HEK293 (cell line): ENCODE data around the gene DND1.
A peak's percentile ranks its signal among the peaks of the same experiment; 100 is the strongest.

ENCODE experiments used
- GLI4 ChIP-seq: fragments of 450-650 bp; formaldehyde crosslinking; IDR thresholded peaks from 2 replicates; pipeline ENCODE4 v1.5.1; 2016; ENCODE audit warnings: missing biosample characterization, missing genetic modification characterization
- GLIS1 ChIP-seq: fragments of 450-650 bp; formaldehyde crosslinking; IDR thresholded peaks from 2 replicates; pipeline ENCODE4 v1.5.1; 2016; ENCODE audit warnings: missing biosample characterization, missing genetic modification characterization
- HOXC10 ChIP-seq: sonication (generic); formaldehyde crosslinking; IDR thresholded peaks from 2 replicates; pipeline ENCODE4 v1.8.1; 2023; ENCODE audit warnings: mild to moderate bottlenecking, missing genetic modification reagents
- KLF16 ChIP-seq: fragments of 450-650 bp; formaldehyde crosslinking; IDR thresholded peaks from 2 replicates; pipeline ENCODE4 v1.5.1; 2017; ENCODE audit warnings: missing biosample characterization, missing genetic modification characterization
- MEIS1 ChIP-seq: sonication (generic); formaldehyde crosslinking; IDR thresholded peaks from 2 replicates; pipeline ENCODE4 v1.8.1; 2022; ENCODE audit warnings: missing genetic modification reagents, mild to moderate bottlenecking, borderline replicate concordance
- MZF1 ChIP-seq: fragments of 450-650 bp; formaldehyde crosslinking; IDR thresholded peaks from 2 replicates; pipeline ENCODE4 v1.5.1; 2017; ENCODE audit warnings: missing biosample characterization, missing genetic modification characterization, borderline replicate concordance
- SCRT2 ChIP-seq: fragments of 450-650 bp; formaldehyde crosslinking; IDR thresholded peaks from 2 replicates; pipeline ENCODE4 v1.5.1; 2016; ENCODE audit warnings: missing biosample characterization, missing genetic modification characterization
- SETDB1 ChIP-seq: IDR thresholded peaks from one replicate; pipeline ENCODE4 v1.6.1; 2017; ENCODE audit warnings: mild to moderate bottlenecking, low read length, moderate library complexity, mixed read lengths; ENCODE audit not compliant: insufficient read length
- SP7 ChIP-seq: fragments of 450-650 bp; formaldehyde crosslinking; IDR thresholded peaks from 2 replicates; pipeline ENCODE4 v1.5.1; 2016; ENCODE audit warnings: missing biosample characterization, missing genetic modification characterization
- TCF7L2 ChIP-seq: IDR thresholded peaks from 2 replicates; pipeline ENCODE4 v1.6.1; 2011; ENCODE audit warnings: low read depth, mild to moderate bottlenecking, inconsistent platforms, low read length, moderate library complexity, borderline replicate concordance
- ZFP69B ChIP-seq: fragments of 450-650 bp; formaldehyde crosslinking; IDR thresholded peaks from 2 replicates; pipeline ENCODE4 v1.5.1; 2016; ENCODE audit warnings: missing biosample characterization, missing genetic modification characterization
- ZNF114 ChIP-seq: fragments of 450-650 bp; formaldehyde crosslinking; IDR thresholded peaks from 2 replicates; pipeline ENCODE4 v1.5.0; 2017; ENCODE audit warnings: missing biosample characterization, missing genetic modification characterization
- ZNF133 ChIP-seq: fragments of 450-650 bp; formaldehyde crosslinking; IDR thresholded peaks from 2 replicates; pipeline ENCODE4 v1.5.1; 2016; ENCODE audit warnings: missing biosample characterization, missing genetic modification characterization
- ZNF16 ChIP-seq: fragments of 450-650 bp; formaldehyde crosslinking; IDR thresholded peaks from 2 replicates; pipeline ENCODE4 v1.5.1; 2016; ENCODE audit warnings: low read depth, missing biosample characterization, missing genetic modification characterization
- ZNF211 ChIP-seq: fragments of 450-650 bp; formaldehyde crosslinking; IDR thresholded peaks from 2 replicates; pipeline ENCODE4 v1.5.1; 2016; ENCODE audit warnings: low read depth, missing biosample characterization, missing genetic modification characterization
- ZNF214 ChIP-seq: fragments of 450-650 bp; formaldehyde crosslinking; IDR thresholded peaks from 2 replicates; pipeline ENCODE4 v1.5.1; 2017; ENCODE audit warnings: missing biosample characterization, mild to moderate bottlenecking, missing genetic modification characterization, borderline replicate concordance
- ZNF221 ChIP-seq: fragments of 450-650 bp; formaldehyde crosslinking; IDR thresholded peaks from 2 replicates; pipeline ENCODE4 v1.5.1; 2017; ENCODE audit warnings: missing biosample characterization, missing genetic modification characterization, borderline replicate concordance
- ZNF324 ChIP-seq: fragments of 450-650 bp; formaldehyde crosslinking; IDR thresholded peaks from 2 replicates; pipeline ENCODE4 v1.5.1; 2016; ENCODE audit warnings: missing biosample characterization, missing genetic modification characterization
- ZNF341 ChIP-seq: fragments of 450-650 bp; formaldehyde crosslinking; IDR thresholded peaks from 2 replicates; pipeline ENCODE4; 2016; ENCODE audit warnings: low read depth, missing biosample characterization, missing genetic modification characterization
- ZNF354C ChIP-seq: fragments of 450-650 bp; formaldehyde crosslinking; IDR thresholded peaks from 2 replicates; pipeline ENCODE4 v1.5.1; 2016; ENCODE audit warnings: missing biosample characterization, missing genetic modification characterization, low read depth, borderline replicate concordance
- ZNF366 ChIP-seq: fragments of 450-650 bp; formaldehyde crosslinking; conservative IDR thresholded peaks from 2 replicates; pipeline ENCODE4 v1.5.1; 2016; ENCODE audit warnings: missing biosample characterization, missing genetic modification characterization
- ZNF391 ChIP-seq: fragments of 450-650 bp; formaldehyde crosslinking; IDR thresholded peaks from 2 replicates; pipeline ENCODE4 v1.5.1; 2016; ENCODE audit warnings: low read depth, missing biosample characterization, missing genetic modification characterization, borderline replicate concordance
- ZNF423 ChIP-seq: fragments of 450-650 bp; formaldehyde crosslinking; IDR thresholded peaks from 2 replicates; pipeline ENCODE4 v1.5.1; 2016; ENCODE audit warnings: missing biosample characterization, missing genetic modification characterization
- ZNF433 ChIP-seq: fragments of 450-650 bp; formaldehyde crosslinking; IDR thresholded peaks from 2 replicates; pipeline ENCODE4 v1.5.1; 2016; ENCODE audit warnings: missing biosample characterization, missing genetic modification characterization, low read depth
- ZNF549 ChIP-seq: fragments of 450-650 bp; IDR thresholded peaks from 2 replicates; pipeline ENCODE4 v1.5.1; 2018; ENCODE audit warnings: missing biosample characterization, missing genetic modification characterization, mild to moderate bottlenecking, inconsistent platforms, moderate library complexity
- ZNF596 ChIP-seq: fragments of 450-650 bp; IDR thresholded peaks from 2 replicates; pipeline ENCODE4 v1.5.0; 2018; ENCODE audit warnings: missing biosample characterization, mild to moderate bottlenecking, missing genetic modification characterization, moderate library complexity
- ZNF664 ChIP-seq: fragments of 450-650 bp; formaldehyde crosslinking; IDR thresholded peaks from 2 replicates; pipeline ENCODE4 v1.5.1; 2016; ENCODE audit warnings: missing biosample characterization, missing genetic modification characterization
- ZNF777 ChIP-seq: fragments of 450-650 bp; formaldehyde crosslinking; IDR thresholded peaks from 2 replicates; pipeline ENCODE4 v1.5.1; 2017; ENCODE audit warnings: missing biosample characterization, missing genetic modification characterization, borderline replicate concordance
- TF ChIP-seq, protein P1 (sequence below): fragments of 450-650 bp; formaldehyde crosslinking; IDR thresholded peaks from 2 replicates; pipeline ENCODE4 v1.5.1; 2016; ENCODE audit warnings: missing biosample characterization, missing genetic modification characterization
- TF ChIP-seq, protein P2 (sequence below): fragments of 450-650 bp; formaldehyde crosslinking; IDR thresholded peaks from 2 replicates; pipeline ENCODE4 v1.5.1; 2017; ENCODE audit warnings: missing biosample characterization, missing genetic modification characterization
- TF ChIP-seq, protein P3 (sequence below): fragments of 450-650 bp; formaldehyde crosslinking; IDR thresholded peaks from 2 replicates; pipeline ENCODE4 v1.5.1; 2016; ENCODE audit warnings: missing biosample characterization, missing genetic modification characterization, low read depth

The DND1 gene

DNA sequence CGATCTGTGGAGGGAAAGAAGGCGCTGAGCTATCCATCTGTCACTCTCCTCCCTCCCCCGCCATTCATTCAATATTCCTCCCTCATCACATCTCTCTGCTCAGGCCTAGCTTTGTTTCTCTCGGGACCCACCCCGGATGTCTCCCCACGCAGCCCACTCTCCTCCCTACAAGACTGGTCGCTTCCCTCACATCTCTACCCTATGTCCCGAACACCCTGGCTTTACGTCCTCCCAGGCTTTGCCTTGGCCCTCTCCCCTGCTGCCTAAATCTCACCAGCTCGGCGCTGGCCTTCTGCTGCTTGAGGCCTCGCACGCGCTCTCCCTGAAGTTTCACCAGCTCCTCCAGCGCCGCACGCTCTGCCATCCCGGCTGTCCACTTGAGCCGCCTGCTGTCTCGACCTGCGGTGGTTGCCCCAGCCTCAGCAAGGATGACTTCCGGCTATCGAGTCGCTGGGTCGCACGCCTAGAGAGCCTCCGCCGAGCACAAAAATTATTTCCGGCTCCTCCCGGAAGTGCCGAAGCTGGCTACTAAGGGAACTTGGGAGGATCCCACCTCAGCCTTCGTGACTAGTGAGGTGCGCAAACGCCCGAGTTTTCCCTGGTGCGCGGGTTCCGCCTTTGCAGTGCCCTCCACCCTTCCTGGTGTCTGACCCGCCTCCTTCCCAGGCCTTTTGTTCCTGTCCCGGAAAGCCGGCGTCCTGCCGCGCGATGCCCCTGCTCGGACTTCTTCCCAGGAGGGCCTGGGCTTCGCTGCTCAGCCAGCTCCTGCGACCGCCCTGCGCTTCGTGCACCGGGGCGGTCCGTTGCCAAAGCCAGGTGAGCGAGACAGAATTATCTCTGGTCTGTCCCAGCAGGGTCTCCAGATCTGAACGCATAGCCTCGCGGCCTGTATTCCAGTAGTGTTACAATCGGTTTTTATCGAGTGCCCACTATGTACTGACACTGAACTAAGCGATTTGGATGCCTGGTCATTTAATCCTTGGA lies 17.9 kb upstream of the DND1 start, which contains the start of the genes HARS1 and HARS2 (continued):
- TF ChIP-seq ZFP69B (tag by site-specific recombination) (peak; percentile 81), MZF1 (tag by site-specific recombination) (no peak), GLIS1 (tag by site-specific recombination) (0 out of 2 replicates have a peak, but pooled peaks have one; percentile 36), ZNF366 (tag by site-specific recombination) (peak; percentile 76; the same call in 1 of the 2 replicates), HOXC10 (CRISPR knock-in tag) (no peak), ZNF324 (tag by site-specific recombination) (peak; percentile 70), ZNF391 (tag by site-specific recombination) (peak; percentile 76; the same call in 1 of the 2 replicates), GLI4 (peak; percentile 86; the same call in 1 of the 2 replicates), MEIS1 (CRISPR knock-in tag) (no peak), SP7 (peak; percentile 83), ZNF664 (tag by site-specific recombination) (0 out of 2 replicates have a peak, but pooled peaks have one; percentile 22), ZNF423 (no peak), SCRT2 (tag by site-specific recombination) (no peak), ZNF133 (tag by site-specific recombination) (no peak), ZNF433 (tag by site-specific recombination) (no peak), TCF7L2 (no peak), ZNF354C (tag by site-specific recombination) (no peak), SETDB1 (no peak), ZNF114 (no peak), ZNF596 (tag by site-specific recombination) (no peak), ZNF211 (no peak), ZNF777 (no peak), ZNF549 (tag by site-specific recombination) (no peak), ZNF221 (tag by site-specific recombination) (no peak), KLF16 (peak; percentile 82), ZNF16 (tag by site-specific recombination) (no peak), ZNF341 (tag by site-specific recombination) (peak; percentile 67), ZNF214 (tag by site-specific recombination) (no peak)
- TF ChIP-seq, protein P1, sequence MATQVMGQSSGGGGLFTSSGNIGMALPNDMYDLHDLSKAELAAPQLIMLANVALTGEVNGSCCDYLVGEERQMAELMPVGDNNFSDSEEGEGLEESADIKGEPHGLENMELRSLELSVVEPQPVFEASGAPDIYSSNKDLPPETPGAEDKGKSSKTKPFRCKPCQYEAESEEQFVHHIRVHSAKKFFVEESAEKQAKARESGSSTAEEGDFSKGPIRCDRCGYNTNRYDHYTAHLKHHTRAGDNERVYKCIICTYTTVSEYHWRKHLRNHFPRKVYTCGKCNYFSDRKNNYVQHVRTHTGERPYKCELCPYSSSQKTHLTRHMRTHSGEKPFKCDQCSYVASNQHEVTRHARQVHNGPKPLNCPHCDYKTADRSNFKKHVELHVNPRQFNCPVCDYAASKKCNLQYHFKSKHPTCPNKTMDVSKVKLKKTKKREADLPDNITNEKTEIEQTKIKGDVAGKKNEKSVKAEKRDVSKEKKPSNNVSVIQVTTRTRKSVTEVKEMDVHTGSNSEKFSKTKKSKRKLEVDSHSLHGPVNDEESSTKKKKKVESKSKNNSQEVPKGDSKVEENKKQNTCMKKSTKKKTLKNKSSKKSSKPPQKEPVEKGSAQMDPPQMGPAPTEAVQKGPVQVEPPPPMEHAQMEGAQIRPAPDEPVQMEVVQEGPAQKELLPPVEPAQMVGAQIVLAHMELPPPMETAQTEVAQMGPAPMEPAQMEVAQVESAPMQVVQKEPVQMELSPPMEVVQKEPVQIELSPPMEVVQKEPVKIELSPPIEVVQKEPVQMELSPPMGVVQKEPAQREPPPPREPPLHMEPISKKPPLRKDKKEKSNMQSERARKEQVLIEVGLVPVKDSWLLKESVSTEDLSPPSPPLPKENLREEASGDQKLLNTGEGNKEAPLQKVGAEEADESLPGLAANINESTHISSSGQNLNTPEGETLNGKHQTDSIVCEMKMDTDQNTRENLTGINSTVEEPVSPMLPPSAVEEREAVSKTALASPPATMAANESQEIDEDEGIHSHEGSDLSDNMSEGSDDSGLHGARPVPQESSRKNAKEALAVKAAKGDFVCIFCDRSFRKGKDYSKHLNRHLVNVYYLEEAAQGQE (tag by site-specific recombination) = peak; percentile 82
- TF ChIP-seq, protein P2, sequence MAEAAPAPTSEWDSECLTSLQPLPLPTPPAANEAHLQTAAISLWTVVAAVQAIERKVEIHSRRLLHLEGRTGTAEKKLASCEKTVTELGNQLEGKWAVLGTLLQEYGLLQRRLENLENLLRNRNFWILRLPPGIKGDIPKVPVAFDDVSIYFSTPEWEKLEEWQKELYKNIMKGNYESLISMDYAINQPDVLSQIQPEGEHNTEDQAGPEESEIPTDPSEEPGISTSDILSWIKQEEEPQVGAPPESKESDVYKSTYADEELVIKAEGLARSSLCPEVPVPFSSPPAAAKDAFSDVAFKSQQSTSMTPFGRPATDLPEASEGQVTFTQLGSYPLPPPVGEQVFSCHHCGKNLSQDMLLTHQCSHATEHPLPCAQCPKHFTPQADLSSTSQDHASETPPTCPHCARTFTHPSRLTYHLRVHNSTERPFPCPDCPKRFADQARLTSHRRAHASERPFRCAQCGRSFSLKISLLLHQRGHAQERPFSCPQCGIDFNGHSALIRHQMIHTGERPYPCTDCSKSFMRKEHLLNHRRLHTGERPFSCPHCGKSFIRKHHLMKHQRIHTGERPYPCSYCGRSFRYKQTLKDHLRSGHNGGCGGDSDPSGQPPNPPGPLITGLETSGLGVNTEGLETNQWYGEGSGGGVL (tag by site-specific recombination) = peak; percentile 54; the same call in 1 of the 2 replicates
- TF ChIP-seq, protein P3, sequence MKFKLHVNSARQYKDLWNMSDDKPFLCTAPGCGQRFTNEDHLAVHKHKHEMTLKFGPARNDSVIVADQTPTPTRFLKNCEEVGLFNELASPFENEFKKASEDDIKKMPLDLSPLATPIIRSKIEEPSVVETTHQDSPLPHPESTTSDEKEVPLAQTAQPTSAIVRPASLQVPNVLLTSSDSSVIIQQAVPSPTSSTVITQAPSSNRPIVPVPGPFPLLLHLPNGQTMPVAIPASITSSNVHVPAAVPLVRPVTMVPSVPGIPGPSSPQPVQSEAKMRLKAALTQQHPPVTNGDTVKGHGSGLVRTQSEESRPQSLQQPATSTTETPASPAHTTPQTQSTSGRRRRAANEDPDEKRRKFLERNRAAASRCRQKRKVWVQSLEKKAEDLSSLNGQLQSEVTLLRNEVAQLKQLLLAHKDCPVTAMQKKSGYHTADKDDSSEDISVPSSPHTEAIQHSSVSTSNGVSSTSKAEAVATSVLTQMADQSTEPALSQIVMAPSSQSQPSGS (tag by site-specific recombination) = no peak
